ENCODE results near the gene PRRT3.

DNA sequence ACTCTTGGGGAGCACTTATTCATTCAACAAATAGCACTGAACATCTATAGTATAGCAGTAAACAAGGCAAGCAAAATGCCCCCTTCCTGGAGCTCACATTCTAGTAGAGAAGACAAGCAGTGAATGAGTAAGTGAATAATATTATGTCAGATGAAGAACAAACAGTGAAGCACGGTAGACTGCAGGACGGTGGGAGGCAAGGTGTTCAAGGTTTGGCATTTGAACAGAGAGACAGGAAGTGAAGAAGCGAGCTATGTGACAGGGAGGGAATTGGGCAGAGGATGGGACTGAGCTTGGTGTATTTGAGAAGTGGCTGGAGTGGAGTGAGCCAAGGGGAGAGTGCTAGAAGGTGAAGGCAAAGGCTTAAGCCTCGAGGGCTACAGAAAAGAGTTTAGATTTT is 17.2 kb downstream of the PRRT3 start:
- TF ChIP-seq, protein P1, sequence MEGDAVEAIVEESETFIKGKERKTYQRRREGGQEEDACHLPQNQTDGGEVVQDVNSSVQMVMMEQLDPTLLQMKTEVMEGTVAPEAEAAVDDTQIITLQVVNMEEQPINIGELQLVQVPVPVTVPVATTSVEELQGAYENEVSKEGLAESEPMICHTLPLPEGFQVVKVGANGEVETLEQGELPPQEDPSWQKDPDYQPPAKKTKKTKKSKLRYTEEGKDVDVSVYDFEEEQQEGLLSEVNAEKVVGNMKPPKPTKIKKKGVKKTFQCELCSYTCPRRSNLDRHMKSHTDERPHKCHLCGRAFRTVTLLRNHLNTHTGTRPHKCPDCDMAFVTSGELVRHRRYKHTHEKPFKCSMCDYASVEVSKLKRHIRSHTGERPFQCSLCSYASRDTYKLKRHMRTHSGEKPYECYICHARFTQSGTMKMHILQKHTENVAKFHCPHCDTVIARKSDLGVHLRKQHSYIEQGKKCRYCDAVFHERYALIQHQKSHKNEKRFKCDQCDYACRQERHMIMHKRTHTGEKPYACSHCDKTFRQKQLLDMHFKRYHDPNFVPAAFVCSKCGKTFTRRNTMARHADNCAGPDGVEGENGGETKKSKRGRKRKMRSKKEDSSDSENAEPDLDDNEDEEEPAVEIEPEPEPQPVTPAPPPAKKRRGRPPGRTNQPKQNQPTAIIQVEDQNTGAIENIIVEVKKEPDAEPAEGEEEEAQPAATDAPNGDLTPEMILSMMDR (conservative IDR thresholded peaks at IDR 0.05; ENCODE audit: low read depth, low read length), result no peak
- TF ChIP-seq CEBPB (IDR thresholded peaks at IDR 0.05; ENCODE audit: low read depth, low read length) (no peak), CHD1 (IDR thresholded peaks at IDR 0.05; ENCODE audit: low read depth, low read length) (no peak), MXI1 (IDR thresholded peaks at IDR 0.05; ENCODE audit: borderline replicate concordance, low read depth, low read length) (no peak), POLR2A (IDR thresholded peaks at IDR 0.05; ENCODE audit: low read depth, low read length) (no peak), SMC3 (IDR thresholded peaks at IDR 0.05; ENCODE audit: low read depth, low read length) (no peak), FOS (IDR thresholded peaks at IDR 0.05; ENCODE audit: low read depth, low read length) (no peak), RFX5 (IDR thresholded peaks at IDR 0.05; ENCODE audit: low read depth, low read length) (no peak), MAFK (IDR thresholded peaks at IDR 0.05; ENCODE audit: low read depth, low read length) (no peak), RCOR1 (IDR thresholded peaks at IDR 0.05; ENCODE audit: insufficient replicate concordance, low read length) (no peak), MAZ (IDR thresholded peaks at IDR 0.05; ENCODE audit: borderline replicate concordance, low read depth, low read length) (no peak)
